GOT3 (cell line): Measurements from ENCODE around the gene ACTBL2.

Source experiments
- DNase-seq: peaks from one replicate; lab custom pipeline; 2025; ENCODE audit warnings: mixed read lengths; lab: John Stamatoyannopoulos, UW

Gene ACTBL2

DNA sequence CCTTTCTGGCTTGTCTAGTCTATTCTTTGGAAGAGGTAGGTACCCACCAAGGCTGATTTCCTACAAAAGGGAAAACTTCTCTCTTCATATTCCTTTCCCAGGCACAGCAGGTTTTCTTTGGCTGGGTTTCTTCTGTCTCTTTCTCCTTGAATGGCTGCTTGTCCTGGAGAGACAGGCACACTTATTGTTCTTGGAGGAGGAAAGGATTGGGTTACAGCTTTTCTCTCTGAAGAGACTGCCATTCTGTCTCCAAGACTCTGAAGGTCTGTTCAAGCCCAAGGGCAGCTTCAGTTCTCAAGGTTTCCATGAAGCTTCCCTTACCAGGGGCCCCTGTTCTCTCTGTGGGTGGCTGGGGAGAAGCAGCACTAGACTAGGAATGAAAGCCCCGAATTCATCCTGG, 33.9 kb downstream of the ACTBL2 start:
- no peak for DNase-seq

DNA sequence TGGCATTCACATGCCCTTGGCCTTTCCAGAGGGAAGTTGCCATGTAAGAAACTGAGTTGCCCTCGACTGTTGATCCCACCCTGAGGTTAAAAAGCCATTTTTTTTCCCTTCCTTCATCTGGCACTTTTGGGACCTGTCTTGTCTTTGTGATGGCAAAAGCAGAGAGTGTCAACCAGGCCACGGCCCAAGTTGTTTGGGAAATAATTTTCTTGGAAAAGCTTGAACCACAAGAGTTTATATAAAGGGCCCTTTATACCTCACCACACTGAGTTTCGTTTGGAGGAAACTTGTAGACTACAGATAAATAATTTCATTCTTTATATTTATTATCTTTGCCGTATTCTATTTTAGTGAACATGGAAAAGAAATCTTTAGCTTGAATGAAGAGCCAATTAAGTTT, 34.3 kb downstream of the ACTBL2 start:
- DNase-seq, result no peak

DNA sequence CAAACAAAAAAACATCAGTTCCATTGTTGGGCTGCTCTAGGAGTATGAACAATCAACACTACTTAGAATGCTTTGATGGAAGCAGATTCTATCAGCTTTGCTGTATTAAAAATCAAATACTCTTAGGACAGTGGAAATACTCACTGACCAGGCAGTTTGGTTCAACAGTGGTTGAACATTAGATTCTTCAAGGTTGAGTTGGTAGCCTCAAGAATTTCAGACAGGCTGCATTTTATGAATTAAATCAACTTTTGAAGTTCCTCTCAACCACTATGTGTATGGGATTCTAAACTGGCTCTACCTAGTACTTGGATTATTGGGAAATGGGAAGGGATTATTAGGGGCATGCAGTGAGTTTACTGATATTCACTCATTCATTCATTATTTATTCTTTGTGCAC, 35.0 kb downstream of the ACTBL2 start:
- no peak for DNase-seq

DNA sequence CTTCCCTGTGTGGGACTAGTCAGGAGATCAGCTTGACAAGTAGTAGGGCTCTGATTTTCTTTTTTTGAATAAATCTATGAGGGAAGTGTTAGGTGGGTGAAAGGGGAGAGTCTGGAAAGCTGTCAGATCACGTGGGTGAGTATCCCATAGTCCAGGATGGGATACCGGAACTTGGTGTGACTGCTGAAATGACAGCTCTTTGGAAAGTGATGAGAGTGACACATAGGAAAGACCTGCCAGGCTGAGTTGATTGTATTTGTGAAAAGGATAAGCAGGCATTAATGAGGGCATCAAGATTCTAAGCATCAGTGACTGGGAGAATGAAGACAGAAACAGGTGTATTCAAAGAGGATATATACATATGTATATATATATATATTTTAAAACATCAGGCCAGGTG, 35.6 kb downstream of the ACTBL2 start:
- no peak for DNase-seq

DNA sequence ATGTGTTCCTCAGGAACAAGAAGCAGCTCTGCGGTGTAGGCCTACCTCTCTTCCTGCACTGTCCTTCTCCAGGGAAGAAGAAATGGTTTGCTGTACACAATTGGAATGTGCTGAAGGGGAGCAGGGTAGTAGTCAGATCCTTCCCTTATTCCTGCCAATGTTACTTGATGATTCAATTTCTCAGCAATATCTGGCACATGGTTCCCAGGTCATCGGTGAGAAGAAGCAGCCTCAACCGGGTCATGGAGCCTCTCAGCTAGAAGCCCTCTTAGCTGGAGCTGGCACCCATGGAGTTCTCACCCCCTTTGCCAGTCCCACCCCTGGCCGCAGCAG, 36.9 kb downstream of the ACTBL2 start:
- DNase-seq, result no peak

DNA sequence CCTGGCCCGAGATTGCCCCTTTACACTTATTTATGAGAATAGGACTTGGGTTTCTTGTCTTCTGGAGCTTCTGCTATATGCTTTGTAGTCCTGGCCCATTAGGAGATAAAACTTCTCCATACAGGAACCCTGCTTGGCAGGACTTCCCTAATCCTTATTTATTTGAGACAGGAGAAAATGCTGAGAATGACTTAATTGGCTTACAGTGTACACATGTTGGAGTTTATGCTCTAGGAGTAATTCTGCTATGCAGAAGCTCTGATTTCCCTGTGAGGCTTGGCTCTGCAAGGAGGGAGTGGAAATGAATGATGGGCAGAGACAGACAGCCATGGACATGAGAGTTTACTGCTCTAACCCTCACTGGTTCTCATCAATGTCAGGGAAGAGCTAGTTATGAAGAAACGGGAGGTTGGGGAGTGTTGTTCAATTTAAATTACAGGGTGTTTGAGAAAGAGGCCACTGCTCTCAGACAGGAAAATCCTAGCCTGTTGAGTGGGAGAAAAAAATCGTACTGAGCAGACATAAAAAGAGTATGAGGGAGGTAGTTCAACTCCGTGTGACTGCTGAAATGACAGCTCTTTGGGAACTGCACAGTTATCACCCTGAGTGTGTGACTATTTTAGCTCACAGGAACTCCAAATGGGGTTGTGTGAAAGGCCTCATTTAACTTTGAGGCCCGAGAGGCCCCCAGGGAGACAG, 37.5 kb downstream of the ACTBL2 start:
- DNase-seq, result no peak

DNA sequence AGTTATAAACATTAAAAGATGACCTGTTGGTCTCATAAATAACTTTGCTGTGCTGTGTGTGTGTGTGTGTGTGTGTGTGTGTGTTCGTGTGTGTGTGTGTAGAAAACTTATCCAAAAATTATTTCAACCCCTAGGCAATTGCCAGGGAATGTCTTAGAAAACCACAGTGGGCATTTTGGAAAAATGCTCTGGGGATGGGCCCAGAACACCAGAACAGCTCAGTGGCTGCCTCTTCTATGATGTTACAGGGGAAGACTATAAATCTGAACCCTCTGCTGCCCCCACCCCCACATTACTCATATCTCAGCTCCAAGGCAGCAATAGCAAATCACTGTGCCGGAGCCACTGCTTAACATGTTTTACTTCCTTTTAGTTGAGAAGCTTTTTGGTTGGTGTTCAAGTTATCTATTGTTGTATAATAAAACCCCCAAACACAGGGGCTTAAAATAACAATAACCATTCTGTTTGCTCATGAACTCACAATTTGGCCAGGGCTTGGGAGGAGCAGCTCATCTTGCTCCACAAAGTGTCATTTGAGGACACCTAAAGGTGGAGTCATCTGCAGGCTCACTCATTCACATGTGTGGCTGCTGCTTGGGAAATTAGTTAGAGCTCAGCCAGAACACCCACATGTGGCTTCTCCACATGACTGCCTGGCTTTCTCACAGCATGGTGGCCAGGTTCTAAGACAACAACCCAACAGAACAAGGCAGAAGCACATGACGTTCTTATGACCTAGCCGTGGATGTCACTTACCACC, 40.4 kb downstream of the ACTBL2 start:
- no peak for DNase-seq

DNA sequence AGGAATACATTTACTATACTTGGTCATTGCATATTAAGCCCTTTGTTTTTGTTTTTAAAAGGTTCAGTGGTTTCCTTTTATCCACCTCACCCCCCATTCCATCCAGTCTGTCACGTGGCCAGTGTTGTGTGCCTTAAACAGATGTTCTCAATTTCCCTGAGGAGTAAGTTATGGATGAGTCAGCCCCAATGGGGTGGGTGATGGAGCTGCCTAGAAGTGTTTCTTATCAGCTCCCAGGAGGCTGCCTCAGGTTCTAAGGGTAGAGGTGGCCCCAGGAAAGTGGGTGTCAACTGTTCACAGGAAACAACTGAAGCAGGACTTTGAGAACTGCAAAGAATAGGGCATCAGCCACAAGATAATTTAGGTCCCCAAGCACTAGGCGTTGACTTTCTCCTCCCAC, 41.1 kb downstream of the ACTBL2 start:
- DNase-seq, result no peak

DNA sequence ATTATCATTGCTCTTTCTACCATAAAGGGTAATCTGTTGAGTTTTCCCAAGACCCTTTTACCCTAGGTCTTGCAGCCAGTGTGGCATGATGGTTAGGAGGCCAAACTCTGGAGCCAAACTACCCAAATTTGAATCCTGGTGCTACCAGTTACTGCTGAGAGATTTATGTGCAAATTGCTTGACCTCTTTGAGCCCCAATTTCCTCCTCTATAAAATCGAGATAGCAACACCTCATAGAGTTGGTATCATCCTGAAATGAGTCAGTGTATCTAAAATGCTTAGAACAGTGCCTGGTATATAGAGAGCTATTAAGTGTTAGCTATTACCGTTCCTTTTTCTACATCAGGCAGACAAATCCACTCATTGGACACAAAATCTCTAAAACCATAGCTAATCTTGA, 43.0 kb downstream of the ACTBL2 start:
- no peak for DNase-seq

DNA sequence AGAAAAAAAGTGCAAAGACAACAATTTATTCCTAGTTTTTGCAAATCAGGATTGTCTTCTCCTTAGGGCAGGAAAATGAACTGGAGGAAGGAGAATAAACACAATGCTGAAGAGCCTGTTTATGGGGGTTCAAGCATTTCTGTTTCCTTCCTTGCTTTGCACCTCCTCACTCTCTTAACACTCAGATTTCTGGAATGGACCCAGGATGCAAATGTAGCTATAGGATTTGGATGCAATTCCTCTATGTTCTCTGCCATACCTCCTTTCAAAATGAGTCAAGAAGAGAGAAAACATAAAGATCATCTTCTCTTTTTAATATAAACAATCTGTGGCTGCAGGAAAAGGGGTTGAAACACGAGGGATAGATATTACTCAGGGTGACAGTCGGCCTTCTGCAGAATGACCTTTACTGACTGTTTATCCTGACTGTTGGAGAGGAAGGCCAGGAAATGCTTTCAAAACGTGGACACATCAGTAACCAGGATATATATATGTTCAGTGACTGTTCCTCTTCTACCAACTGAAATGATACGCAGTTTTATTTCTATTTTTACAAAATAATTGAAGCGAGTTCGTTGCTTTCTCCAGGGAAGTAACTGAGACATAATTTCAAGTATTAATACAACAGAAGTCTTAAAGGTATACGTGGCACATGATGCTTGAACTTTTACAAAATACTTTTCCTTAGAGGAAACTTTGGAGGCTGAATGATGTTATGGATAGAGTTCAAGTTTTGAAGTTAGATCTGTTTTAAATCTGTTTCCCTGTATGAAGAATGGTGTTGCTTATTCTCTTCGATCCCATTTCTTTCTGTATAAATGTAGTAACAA, 44.4 kb downstream of the ACTBL2 start:
- no peak for DNase-seq

DNA sequence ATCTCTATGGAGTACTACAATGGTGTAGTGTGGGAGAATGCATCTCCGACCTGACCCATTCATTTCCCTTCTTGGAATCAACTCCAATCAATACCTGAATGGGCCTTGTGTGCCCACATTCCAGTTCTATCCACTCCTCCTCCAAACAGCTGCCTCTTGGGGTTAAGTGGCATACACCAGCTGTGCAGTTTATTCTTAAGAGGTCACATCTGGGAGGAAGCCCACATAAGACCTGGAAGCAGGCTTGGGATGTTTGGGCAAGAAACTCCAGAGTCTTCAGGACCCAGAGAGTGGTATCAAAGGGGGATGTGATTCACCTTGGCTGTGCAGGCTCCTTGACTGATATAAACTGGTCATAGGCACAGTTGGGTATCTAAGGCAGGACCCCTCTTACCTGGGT, 46.0 kb downstream of the ACTBL2 start:
- DNase-seq, result no peak

DNA sequence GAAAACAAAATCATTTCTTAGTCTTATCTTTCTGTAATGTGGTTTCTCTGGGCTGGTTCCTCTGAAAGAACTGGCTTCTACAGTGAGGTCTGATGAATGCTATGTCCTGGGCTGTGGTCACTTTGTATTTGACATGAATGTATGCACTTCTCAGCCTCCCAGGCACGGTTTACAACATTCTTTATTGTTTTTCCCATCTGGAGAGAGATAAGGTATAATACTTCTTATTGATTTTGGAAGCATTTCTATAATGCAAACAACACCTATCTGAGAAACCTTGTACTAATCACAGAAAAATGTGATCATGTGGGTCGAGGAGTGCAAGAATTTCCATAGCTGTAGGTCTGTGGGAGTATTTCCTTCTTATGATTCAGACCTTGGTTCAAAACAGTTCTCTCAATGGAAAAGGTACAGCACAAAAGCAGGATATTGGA, 46.9 kb downstream of the ACTBL2 start:
- DNase-seq, result no peak

DNA sequence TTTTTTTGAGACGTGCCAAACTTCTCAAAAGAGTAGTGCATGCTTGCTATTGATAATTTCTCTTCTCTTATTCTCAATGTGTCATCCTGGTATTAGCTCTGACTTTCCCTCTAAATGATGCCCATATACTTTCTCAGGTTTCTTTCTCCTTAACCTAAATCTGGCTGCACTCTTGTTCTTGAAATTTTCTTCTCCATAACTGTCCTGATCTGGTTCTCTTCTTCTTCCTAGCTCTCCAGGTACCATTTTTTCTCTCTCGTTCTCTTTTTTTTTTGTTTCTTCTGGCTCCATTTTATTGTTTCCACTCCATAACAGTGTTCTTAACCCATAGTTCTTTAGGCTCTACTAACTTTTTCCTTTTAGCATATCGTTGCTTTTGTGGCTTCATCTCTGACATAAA, 47.9 kb downstream of the ACTBL2 start:
- DNase-seq, result no peak

DNA sequence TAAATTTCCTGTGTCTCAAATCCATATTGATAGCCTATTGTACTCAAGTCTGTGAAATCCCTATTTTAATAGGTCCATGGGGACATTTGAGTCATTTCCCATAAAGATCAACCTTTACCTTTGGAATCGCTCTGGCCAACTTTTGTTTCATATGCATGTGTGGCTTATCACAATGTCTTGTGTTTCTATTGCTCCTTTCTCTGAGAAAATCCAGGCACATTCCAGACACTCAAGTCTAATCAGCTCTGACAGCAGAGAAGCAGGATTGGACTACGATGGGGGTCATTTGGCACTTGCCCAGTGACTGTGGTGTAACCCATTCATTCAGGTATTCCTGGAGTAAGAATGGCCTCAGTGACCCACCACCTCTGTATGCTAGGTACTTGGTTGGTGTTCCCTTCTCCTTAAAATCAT, 48.4 kb downstream of the ACTBL2 start:
- DNase-seq, result no peak

DNA sequence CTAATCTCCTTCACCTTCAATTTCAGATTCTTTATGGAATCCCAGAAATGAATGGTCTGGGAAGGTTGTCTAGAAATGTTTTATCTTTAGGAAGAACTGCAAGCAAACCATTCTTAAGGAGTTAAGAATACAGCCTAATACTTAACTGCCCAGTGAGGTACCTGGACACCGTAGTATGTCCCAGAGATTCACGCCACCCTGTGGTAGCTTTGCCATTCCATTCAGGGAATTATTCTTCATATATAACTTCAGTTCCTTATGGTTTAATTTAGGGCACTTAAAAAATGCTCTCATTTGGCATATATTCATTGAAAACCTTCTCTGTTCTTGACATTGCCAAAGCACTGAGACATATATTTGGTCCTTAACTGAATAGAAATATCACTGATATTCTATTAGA, 49.7 kb downstream of the ACTBL2 start:
- no peak for DNase-seq

DNA sequence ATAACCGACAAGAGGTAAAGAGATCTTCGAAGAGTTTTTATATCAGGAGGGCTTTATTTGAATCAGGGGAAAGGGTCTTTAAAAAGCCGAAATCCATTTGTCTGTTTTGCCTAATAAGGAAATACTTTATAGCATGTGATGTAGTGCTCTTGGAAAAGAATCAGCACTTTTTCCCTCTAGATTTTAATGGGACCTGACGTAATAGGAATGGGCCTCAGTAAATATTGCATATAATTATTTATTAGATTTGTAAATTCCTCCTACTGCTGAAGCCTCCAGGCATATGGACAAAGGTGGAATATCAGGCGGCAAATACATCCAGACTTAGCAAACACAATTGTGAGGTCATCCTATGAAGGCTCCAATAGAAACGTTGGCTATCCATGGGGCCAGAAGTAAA, 50.9 kb downstream of the ACTBL2 start:
- DNase-seq, result no peak
